ENCODE data around the gene TLK1.

- TF ChIP-seq CTCF (IDR thresholded peaks at IDR 0.05) (no peak), FOXJ3 (CRISPR knock-in tag; IDR thresholded peaks at IDR 0.05) (no peak), MXI1 (IDR thresholded peaks at IDR 0.05; ENCODE audit: low read depth, low read length) (no peak)
These were observed 57.9 kb downstream of the TLK1 start for GRCh38 chr2:171102802-171103201.
